ENCODE measurements around the gene WDR64. TPM values are rescaled to one million over a fixed set of nuclear protein-coding genes. Genes with fewer than 3 reads are reported as not detected.
A peak's percentile ranks its signal among the peaks of the same experiment; 100 is the strongest.

WDR64 gene
- total RNA-seq, 2 experiments from 2014 or later = 0.13 TPM; not detected in 1

DNA sequence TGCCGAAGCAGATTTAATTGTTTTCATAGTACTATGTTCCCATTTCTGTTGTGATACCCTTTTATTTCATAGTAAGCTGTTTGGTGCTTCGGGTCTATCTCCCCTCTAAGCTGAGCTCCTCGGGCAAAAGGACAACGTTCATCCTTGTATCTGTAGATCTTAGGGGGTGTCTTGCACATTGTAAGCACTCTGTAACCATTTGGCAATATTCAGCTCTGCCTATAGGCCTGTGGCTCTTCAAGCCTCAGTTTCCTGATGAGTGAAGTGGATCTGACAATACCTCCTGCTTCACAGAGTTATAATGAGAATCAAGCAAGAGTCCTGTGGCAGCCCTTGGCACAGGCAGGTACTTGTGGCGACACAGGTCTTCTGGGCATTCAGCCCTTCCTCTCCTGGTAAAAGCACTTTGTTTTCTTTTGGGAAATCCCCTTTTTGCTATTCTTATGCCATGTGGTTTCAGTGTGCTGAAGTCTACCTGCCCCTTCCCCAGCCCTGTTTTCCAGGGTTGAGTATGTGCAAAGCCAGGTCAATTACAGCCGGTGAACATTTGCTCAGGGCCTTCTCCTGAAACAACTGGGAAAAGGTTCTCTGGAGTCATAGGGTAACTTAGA, 187.4 kb downstream of the WDR64 start:
- Mint-ChIP-seq H3K9me3 (no peaks in the 10 kb centered on the region), H3K4me1 (peaks cover 4% of the 10 kb centered on the region), H3K27me3 (peaks cover 9% of the 10 kb centered on the region), H3K36me3 (ENCODE audit: low read depth) (no peaks in the 10 kb centered on the region), H3K27ac (no peak overlapping the region), H3K4me3 (no peak overlapping the region)
- POLR2A ChIA-PET = interaction anchor here (1.5 kb wide), 1 partner anchor 8 kb away, joined by 7 read pairs; the partner anchor contains the start of gene EXO1
- CTCF ChIA-PET = interaction anchor here (1.8 kb wide), 1 partner anchor 228 kb away, joined by 6 read pairs; no protein-coding TSS in a partner anchor
- DNase-seq = no peak

DNA sequence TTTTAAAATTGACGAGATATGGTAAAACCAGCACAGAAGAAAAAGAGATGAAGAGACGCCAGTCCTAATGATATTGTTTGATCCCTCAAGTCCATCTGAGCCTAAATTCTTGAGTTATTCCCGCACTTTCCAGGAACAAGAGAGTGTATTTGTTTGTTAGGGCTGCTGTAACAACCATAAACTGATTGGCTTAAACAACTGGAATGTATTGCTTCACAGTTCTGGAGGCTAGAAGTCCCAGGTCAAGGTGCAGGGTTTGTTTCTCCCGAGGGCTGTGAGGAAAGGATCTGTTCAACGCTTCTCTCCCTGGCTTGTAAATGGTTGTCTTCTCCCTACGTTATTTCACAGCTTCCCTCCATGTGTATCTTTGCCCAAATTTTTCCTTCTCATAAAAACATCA, 188.1 kb downstream of the WDR64 start:
- CTCF ChIA-PET = no interaction called here
- H3K27ac Mint-ChIP-seq = no peak overlapping the region
- POLR2A ChIA-PET = no interaction called here

DNA sequence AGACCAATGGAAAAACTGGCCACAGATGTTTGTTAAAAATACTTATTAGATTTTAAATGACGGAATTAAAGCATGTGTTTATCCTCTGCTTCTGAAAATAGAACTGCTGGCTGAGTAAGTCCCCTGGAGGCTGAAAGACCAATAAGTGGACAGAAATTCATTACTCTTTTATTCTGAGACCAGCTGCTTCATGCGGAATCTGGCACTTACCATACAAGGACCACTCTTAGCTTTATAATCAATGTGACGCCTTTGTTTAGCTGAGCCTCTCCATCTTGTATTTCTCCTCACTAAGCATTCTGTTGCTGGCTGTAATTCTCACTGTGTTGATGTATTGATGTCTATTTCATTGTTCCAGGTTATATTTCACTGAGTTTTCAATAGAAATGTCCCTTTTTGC, 189.6 kb downstream of the WDR64 start:
- no peaks in the 10 kb centered on the region for H3K36me3 Mint-ChIP-seq (ENCODE audit: low read depth)
- CTCF ChIA-PET = interaction anchor here (1.1 kb wide), 1 partner anchor 55 kb away, joined by 3 read pairs; no protein-coding TSS in a partner anchor

More for the DNA sequence above, 188.1 kb downstream of the WDR64 start:
- Mint-ChIP-seq H3K4me1 (peaks cover 4% of the 10 kb centered on the region), H3K9me3 (no peaks in the 10 kb centered on the region), H3K36me3 (ENCODE audit: low read depth) (no peaks in the 10 kb centered on the region), H3K4me3 (no peak overlapping the region), H3K27me3 (peaks cover 9% of the 10 kb centered on the region)
- DNase-seq = no peak

DNA sequence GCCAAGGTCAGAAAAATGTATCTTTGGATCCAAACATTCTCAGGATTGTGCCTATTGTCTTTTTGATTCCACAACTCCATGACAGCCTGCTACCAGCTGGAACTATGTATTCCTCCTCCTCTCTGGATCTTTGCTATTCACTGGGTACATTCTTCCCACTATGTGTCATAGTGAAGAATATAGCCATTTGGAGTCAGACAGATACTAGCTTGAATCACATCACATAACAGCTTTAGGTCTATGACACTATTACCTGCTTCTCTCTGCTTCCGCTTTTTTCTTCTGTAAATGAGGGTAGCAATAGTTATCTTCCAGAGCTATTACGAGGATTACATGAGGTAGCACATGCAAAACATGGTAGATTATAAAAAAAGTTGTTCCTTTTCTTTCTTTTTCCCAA, 190.5 kb downstream of the WDR64 start:
- H3K27ac Mint-ChIP-seq = no peak overlapping the region
- no peaks in the 10 kb centered on the region for H3K36me3 Mint-ChIP-seq (ENCODE audit: low read depth)

More for the DNA sequence above, 189.6 kb downstream of the WDR64 start:
- Mint-ChIP-seq H3K4me1 (peaks cover 4% of the 10 kb centered on the region), H3K9me3 (no peaks in the 10 kb centered on the region), H3K4me3 (no peak overlapping the region), H3K27ac (no peak overlapping the region), H3K27me3 (peaks cover 4% of the 10 kb centered on the region)
- DNase-seq = no peak
- POLR2A ChIA-PET = no interaction called here

DNA sequence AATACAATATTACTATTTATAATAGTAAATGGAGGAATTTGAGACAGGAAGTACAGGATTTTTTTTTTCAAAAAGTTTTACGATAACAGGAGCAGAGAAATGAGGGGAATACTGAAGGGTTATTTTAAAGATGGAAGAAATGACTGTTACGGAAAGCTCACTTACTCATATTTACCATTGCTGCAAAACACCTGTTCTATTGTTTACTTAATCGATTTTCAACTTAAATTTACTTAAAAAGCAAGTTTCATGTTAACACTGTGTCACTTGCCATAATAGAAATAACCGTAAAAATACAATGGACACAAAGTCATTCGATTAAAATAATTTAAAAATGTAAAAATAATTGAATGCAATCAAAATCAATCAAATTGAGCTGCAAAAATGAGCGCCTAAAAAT, 192.5 kb downstream of the WDR64 start:
- H3K9me3 Mint-ChIP-seq = no peaks in the 10 kb centered on the region
- POLR2A ChIA-PET = interaction anchor here (0.9 kb wide), 1 partner anchor 234 kb away, joined by 3 read pairs; no protein-coding TSS in a partner anchor
- H3K4me3 Mint-ChIP-seq = no peak overlapping the region
- H3K27ac Mint-ChIP-seq = no peak overlapping the region
- no peak for DNase-seq
- peaks cover 23% of the 10 kb centered on the region for H3K4me1 Mint-ChIP-seq
- H3K27me3 Mint-ChIP-seq = peaks cover 4% of the 10 kb centered on the region
- CTCF ChIA-PET = no interaction called here
- H3K36me3 Mint-ChIP-seq (ENCODE audit: low read depth) = peaks cover 11% of the 10 kb centered on the region

More for the DNA sequence above, 190.5 kb downstream of the WDR64 start:
- Mint-ChIP-seq H3K27me3 (peaks cover 4% of the 10 kb centered on the region), H3K9me3 (no peaks in the 10 kb centered on the region), H3K4me1 (peaks cover 13% of the 10 kb centered on the region), H3K4me3 (no peak overlapping the region)
- no peak for DNase-seq
- ChIA-PET CTCF (interaction anchor here (0.6 to 1.1 kb wide), 2 partner anchors 54 to 114 kb away, joined by 3 read pairs; no protein-coding TSS in a partner anchor), POLR2A (no interaction called here)

DNA sequence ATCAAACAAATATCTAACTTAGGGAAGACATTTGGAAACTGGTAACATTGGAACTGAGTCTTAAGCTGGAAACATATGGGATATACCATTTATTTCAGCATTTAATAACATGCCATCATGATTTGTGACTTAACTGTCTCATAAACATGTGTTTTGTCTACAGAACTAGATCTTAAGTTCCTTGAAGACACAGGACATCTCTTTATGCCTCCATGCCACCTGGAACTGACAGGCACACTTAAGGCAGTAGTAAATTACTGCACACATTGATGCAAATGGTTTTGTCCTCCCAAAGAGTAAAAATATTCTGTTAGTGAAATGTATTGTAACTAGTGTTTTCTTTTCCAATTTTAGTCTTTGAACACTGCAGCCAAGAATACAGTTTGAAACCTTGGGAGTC, 194.3 kb downstream of the WDR64 start:
- peaks cover 28% of the 10 kb centered on the region for H3K4me1 Mint-ChIP-seq
- H3K36me3 Mint-ChIP-seq (ENCODE audit: low read depth) = peaks cover 15% of the 10 kb centered on the region
- no peak overlapping the region for H3K27ac Mint-ChIP-seq
- peaks cover 3% of the 10 kb centered on the region for H3K27me3 Mint-ChIP-seq
- ChIA-PET POLR2A (interaction anchor here (2.2 to 2.6 kb wide), 2 partner anchors 206 to 208 kb away, joined by 5 to 16 read pairs; partner anchors contain the start of genes CHML and OPN3), CTCF (interaction anchor here (1.2 kb wide), 1 partner anchor 140 kb away, joined by 3 read pairs; no protein-coding TSS in a partner anchor)
- H3K9me3 Mint-ChIP-seq = no peaks in the 10 kb centered on the region
- DNase-seq = no peak
- H3K4me3 Mint-ChIP-seq = no peak overlapping the region

DNA sequence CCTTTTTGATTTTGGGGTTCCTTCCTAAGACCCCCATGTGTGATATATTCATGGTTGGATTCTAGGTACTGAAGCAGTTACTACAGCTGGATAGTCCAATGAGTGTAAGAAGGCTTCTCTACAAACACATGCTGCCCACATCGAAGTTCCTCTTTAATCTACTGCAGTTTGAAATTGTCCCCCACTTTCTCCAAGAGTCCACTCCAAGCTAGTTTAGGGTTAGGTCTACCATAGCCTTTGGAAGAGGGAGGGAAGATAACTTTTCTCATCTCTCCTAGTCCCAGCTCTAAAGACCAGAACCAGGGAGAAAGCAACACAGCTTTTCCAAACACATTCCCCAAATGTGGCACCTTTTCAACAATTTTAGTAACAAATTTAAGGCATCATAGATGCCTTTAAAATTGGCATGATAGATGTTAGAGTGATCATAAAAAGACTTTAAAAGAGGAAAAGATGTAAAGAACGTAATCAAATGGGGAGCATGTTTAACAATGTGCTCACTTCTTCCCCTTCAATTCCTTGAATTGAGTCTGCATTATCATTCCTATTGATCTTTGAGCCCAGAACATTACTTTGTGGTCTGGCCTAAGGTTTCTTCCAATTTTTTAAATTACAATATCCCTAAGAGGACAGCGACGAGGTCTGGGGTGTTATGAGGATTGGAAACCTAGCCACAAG, 194.9 kb downstream of the WDR64 start:
- no peak for DNase-seq
- ChIA-PET POLR2A (interaction anchor here (1.0 to 2.6 kb wide), 4 partner anchors 8 to 208 kb away, joined by 3 to 16 read pairs (median 6); partner anchors contain the start of genes CHML and OPN3), CTCF (interaction anchor here (0.6 to 1.4 kb wide), 4 partner anchors 140 to 775 kb away, joined by 3 to 10 read pairs (median 5); partner anchors contain the start of gene MAP1LC3C)
- peaks cover 15% of the 10 kb centered on the region for H3K36me3 Mint-ChIP-seq (ENCODE audit: low read depth)
- H3K27me3 Mint-ChIP-seq = peaks cover 3% of the 10 kb centered on the region
- H3K4me3 Mint-ChIP-seq = peak overlapping the region; percentile 92
- H3K9me3 Mint-ChIP-seq = no peaks in the 10 kb centered on the region
- H3K27ac Mint-ChIP-seq = peak overlapping the region; percentile 99
- H3K4me1 Mint-ChIP-seq = peaks cover 28% of the 10 kb centered on the region

DNA sequence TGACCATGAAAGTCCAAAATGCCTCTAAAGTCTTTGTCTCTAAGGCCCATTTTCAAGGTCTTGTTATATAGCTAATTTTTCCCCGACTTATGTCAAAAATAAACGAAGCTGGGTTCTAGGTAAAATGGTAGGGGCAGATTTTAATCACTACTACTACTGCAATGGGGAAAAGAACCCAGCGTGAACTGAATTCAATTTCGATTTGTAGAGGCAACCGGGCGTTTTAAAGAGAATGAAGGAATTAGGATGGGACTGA, 195.4 kb downstream of the WDR64 start:
- DNase-seq = no peak
- Mint-ChIP-seq H3K9me3 (no peaks in the 10 kb centered on the region), H3K27me3 (peaks cover 3% of the 10 kb centered on the region), H3K4me1 (peaks cover 29% of the 10 kb centered on the region), H3K4me3 (peak overlapping the region; percentile 92), H3K36me3 (ENCODE audit: low read depth) (peaks cover 19% of the 10 kb centered on the region), H3K27ac (peak overlapping the region; percentile 99)
- ChIA-PET CTCF (interaction anchor here (0.6 to 1.4 kb wide), 5 partner anchors 139 to 776 kb away, joined by 3 to 10 read pairs (median 3); partner anchors contain the start of gene MAP1LC3C), POLR2A (interaction anchor here (0.7 to 2.6 kb wide), 5 partner anchors 8 to 328 kb away, joined by 3 to 16 read pairs (median 5); partner anchors contain the start of genes CHML, FH and OPN3)

DNA sequence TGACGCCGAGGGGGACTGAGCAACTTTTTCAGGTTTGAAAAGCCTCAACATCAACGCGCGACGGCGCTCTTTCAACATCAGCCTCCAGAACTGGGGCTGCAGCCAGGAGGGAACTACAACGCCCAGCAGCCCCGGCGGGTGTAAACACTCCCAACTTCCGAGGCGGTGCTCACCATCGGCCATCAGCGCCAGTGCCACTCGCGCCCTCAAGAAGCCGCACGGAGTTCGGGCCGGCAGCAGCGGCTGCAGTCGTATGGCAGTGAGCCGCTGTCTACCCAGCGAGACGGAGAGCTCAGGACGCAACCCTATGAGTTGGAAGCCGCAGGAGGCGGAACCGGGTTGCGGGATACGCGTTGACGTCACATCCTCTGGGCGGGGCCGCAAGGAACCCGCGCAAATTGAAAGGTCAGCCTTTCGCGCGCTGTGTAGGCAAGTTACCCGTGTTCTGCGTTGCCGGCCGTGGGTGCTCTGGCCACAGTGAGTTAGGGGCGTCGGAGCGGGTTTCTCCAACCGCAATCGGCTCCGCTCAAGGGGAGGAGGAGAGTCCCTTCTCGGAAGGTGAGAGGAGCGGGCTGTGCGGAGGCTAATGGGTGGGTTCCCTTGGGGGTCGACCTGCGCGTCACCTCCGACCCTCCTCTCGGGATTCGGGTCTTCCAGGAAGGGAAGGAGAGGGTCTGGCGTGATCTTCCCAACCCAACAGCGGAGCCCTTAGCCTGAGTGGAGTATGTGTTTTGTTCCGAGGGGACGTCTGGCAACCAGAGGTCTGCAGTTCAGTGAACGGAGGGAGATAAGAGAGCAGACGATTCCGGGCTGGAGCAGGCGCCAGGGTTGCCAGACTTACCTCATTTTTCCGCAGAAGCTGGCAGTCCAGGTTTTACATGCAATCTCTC, 196.0 kb downstream of the WDR64 start, which contains the start of gene EXO1:
TSS of gene EXO1 (plus strand) at position 409 of the 890 bp plus-strand sequence. CDS start 2,222 bp downstream, outside the sequence.
- peak within 1 kb of the TSS; percentile 99 for H3K27ac Mint-ChIP-seq
- peaks cover 30% of the 10 kb centered on the region for H3K4me1 Mint-ChIP-seq
- peaks cover 21% of the 10 kb centered on the region for H3K36me3 Mint-ChIP-seq (ENCODE audit: low read depth)
- POLR2A ChIA-PET = interaction anchor here (0.7 to 2.6 kb wide), 7 partner anchors 9 to 329 kb away, joined by 3 to 16 read pairs (median 5); partner anchors contain the start of genes CHML, FH and OPN3
- H3K4me3 Mint-ChIP-seq = peak within 1 kb of the TSS; percentile 92
- peaks cover 3% of the 10 kb centered on the region for H3K27me3 Mint-ChIP-seq
- H3K9me3 Mint-ChIP-seq = no peaks in the 10 kb centered on the region
- DNase-seq = peak; percentile 91
- CTCF ChIA-PET = interaction anchor here (0.5 to 1.4 kb wide), 5 partner anchors 139 to 1427 kb away, joined by 3 to 10 read pairs (median 4); partner anchors contain the start of gene MAP1LC3C

DNA sequence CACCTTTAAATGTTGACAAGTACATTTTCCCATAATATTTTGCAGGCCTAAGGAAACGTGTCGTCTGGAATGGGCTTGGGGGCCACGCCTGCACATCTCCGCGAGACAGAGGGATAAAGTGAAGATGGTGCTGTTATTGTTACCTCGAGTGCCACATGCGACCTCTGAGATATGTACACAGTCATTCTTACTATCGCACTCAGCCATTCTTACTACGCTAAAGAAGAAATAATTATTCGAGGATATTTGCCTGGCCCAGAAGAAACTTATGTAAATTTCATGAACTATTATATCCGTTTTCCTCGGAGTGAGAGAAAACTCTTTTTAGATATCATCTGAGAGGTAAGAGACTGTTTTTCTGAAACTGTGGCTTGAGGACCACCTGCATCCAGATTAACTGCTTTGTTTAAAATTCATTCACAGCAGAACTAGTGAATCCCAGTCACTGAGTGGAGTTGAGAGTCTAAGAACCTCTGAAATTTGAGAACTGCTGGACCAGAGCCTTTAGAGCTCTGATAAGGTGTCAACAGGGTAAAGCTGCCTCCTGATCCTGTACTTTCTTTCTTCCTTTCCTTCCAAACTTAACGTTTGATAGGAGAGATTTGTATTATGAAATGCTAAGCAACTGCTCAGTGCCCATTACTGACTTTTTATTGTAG, 196.7 kb downstream of the WDR64 start:
- H3K4me3 Mint-ChIP-seq = peak overlapping the region; percentile 92
- peaks cover 28% of the 10 kb centered on the region for H3K36me3 Mint-ChIP-seq (ENCODE audit: low read depth)
- CTCF ChIA-PET = interaction anchor here (1.7 kb wide), 1 partner anchor 19 kb away, joined by 3 read pairs; no protein-coding TSS in a partner anchor
- H3K4me1 Mint-ChIP-seq = peaks cover 31% of the 10 kb centered on the region
- no peak for DNase-seq
- H3K27me3 Mint-ChIP-seq = peaks cover 1% of the 10 kb centered on the region
- H3K27ac Mint-ChIP-seq = peak overlapping the region; percentile 99
- no peaks in the 10 kb centered on the region for H3K9me3 Mint-ChIP-seq
- POLR2A ChIA-PET = interaction anchor here (0.8 to 2.6 kb wide), 5 partner anchors 10 to 330 kb away, joined by 3 to 16 read pairs (median 6); partner anchors contain the start of genes CHML, FH and OPN3

DNA sequence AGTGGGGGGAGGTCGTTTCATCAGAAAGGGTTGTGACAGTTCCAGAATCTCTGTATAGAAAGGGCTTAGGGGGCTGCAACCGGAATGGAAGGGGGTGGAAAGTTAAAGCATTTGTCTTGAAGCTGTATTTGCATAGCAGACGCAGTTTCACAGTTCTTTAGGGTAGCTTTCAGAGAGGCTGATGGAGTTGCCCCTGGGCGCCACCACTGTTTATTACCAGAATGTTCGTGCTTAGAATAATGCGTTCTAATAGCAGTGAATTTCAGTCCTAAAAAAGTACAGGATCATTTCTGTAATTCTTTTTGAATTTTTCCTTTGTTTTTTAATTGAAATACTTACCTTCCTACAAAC, 197.2 kb downstream of the WDR64 start:
- ChIA-PET POLR2A (interaction anchor here (1.5 kb wide), 1 partner anchor 330 kb away, joined by 6 read pairs; the partner anchor contains the start of gene FH), CTCF (interaction anchor here (1.1 to 1.7 kb wide), 2 partner anchors 18 to 47 kb away, joined by 3 read pairs; no protein-coding TSS in a partner anchor)
- no peak for DNase-seq
- Mint-ChIP-seq H3K27me3 (no peaks in the 10 kb centered on the region), H3K27ac (peak overlapping the region; percentile 99), H3K9me3 (no peaks in the 10 kb centered on the region), H3K4me3 (peak overlapping the region; percentile 92), H3K36me3 (ENCODE audit: low read depth) (peaks cover 33% of the 10 kb centered on the region), H3K4me1 (peaks cover 31% of the 10 kb centered on the region)
